ENCODE results near the gene PRMT5. TPM values are rescaled to one million over a fixed set of nuclear protein-coding genes. Genes with fewer than 3 reads are reported as not detected.

Gene PRMT5
- total and polyA plus RNA-seq, 9 donors = 37.6 to 109 (median 65.4) TPM

- H3K4me3 ChIP-seq = peak overlapping the region; percentile 51
- intact Hi-C loops (cut with DNase I) = no loop called here
- peak overlapping the region; percentile 10 to 72 for H3K27ac ChIP-seq
- TF ChIP-seq EP300 (IDR thresholded peaks at IDR 0.05) (no peak), CTCF (IDR thresholded peaks at IDR 0.05) (no peak), POLR2A (IDR thresholded peaks at IDR 0.05) (no peak)
- 10 to 19% (median 14%) methylated on average over 11 of the region's 11 CpGs for WGBS, 3 donors
- peak; percentile 58 to 76 (median 66) for DNase-seq
- peaks cover 6% of the 10 kb centered on the region for H3K4me1 ChIP-seq (ENCODE audit: insufficient read depth)
- no peaks in the 10 kb centered on the region for H3K36me3 ChIP-seq
- no peaks in the 10 kb centered on the region for H3K9me3 ChIP-seq
- no peaks in the 10 kb centered on the region for H3K27me3 ChIP-seq
These were observed 41.8 kb downstream of the PRMT5 start for GRCh38 chr14:22887260-22887989.

- Histone ChIP-seq H3K27ac (peak overlapping the region; percentile 10 to 72), H3K9me3 (no peaks in the 10 kb centered on the region), H3K27me3 (no peaks in the 10 kb centered on the region), H3K4me3 (peak overlapping the region; percentile 51), H3K36me3 (no peaks in the 10 kb centered on the region), H3K4me1 (ENCODE audit: insufficient read depth) (peaks cover 8% of the 10 kb centered on the region)
- intact Hi-C loops (cut with DNase I) = no loop called here
- no peak for TF ChIP-seq EP300 (IDR thresholded peaks at IDR 0.05)
- peak; percentile 30 for TF ChIP-seq POLR2A (IDR thresholded peaks at IDR 0.05)
- 1 to 4% (median 2%) methylated on average over 73 to 77 of the region's 77 CpGs for WGBS, 3 donors
- DNase-seq = peak; percentile 77 to 85 (median 80)
These were observed 42.5 kb downstream of the PRMT5 start for GRCh38 chr14:22886500-22887259.

GRCh38 chr14:22885975-22886374, 43.2 kb downstream of the PRMT5 start:
- Histone ChIP-seq H3K27me3 (no peaks in the 10 kb centered on the region), H3K4me1 (ENCODE audit: insufficient read depth) (peaks cover 8% of the 10 kb centered on the region), H3K36me3 (no peaks in the 10 kb centered on the region), H3K9me3 (no peaks in the 10 kb centered on the region), H3K27ac (no peak overlapping the region), H3K4me3 (peak overlapping the region; percentile 51)
- peak in 3 of 5 donors; percentile 25 to 52 (median 39) for DNase-seq
- intact Hi-C loops (cut with DNase I) = no loop called here
- TF ChIP-seq POLR2A (IDR thresholded peaks at IDR 0.05) (no peak), CTCF (IDR thresholded peaks at IDR 0.05) (no peak)
- WGBS, 3 donors = 86 to 93% (median 87%) methylated on average over 21 of the region's 21 CpGs

- H3K27ac ChIP-seq = no peak overlapping the region
- DNase-seq = no peak
- H3K9me3 ChIP-seq = no peaks in the 10 kb centered on the region
- no peaks in the 10 kb centered on the region for H3K27me3 ChIP-seq
- H3K36me3 ChIP-seq = no peaks in the 10 kb centered on the region
- WGBS, 3 donors = 88 to 89% (median 89%) methylated on average over 11 of the region's 11 CpGs
- TF ChIP-seq CTCF (IDR thresholded peaks at IDR 0.05) (no peak), POLR2A (IDR thresholded peaks at IDR 0.05) (no peak)
- no peak overlapping the region for H3K4me3 ChIP-seq
- intact Hi-C loops (cut with DNase I) = no loop called here
- H3K4me1 ChIP-seq (ENCODE audit: insufficient read depth) = peaks cover 8% of the 10 kb centered on the region
These were observed 44.2 kb downstream of the PRMT5 start for GRCh38 chr14:22884738-22885523.

Data from ovary (tissue), 9 donors.